Activated CD8-positive, alpha-beta memory T cell treated with anti-CD3 and anti-CD28 coated beads for 36 hours (primary cell): ENCODE measurements around the gene TRAF7. TPM values are rescaled to one million over a fixed set of nuclear protein-coding genes. Genes with fewer than 3 reads are reported as not detected.

Source experiments
- CTCF ChIA-PET: fragments of 350-600 bp; sonication (Branson Sonifier 250); formaldehyde crosslinking; loops from one replicate; lab custom pipeline; 2021; ENCODE audit warnings: antibody characterized with exemption; lab: Charles Lee
- POLR2A ChIA-PET: fragments of 350-600 bp; sonication (Branson Sonifier 250); formaldehyde crosslinking; loops from one replicate; lab custom pipeline; 2021; ENCODE audit warnings: antibody characterized with exemption; lab: Charles Lee
- total RNA-seq, 2 experiments: library from RNA; stranded (reverse); gene quantifications; one replicate each; pipeline ENCODE4 v1.2.3, GENCODE V29; 2021

TRAF7 gene
- total RNA-seq, 2 experiments from 2014 or later, result 102 to 109 TPM

- ChIA-PET POLR2A (interaction anchor here (0.6 to 2.8 kb wide), 4 partner anchors 10 to 63 kb away, joined by 3 to 22 read pairs (median 6); partner anchors contain the start of genes PGP and TRAF7), CTCF (no interaction called here)
Observed at GRCh38 chr16:2205104-2205966, 49.8 kb downstream of the TRAF7 start, which contains the start of gene MLST8. MLST8 (plus strand) TSS chr16:2205454; CDS start chr16:2206086, 632 bp downstream.

GRCh38 chr16:2205967-2206313 is 50.4 kb downstream of the TRAF7 start:
- POLR2A ChIA-PET, result interaction anchor here (0.6 to 2.8 kb wide), 4 partner anchors 9 to 63 kb away, joined by 3 to 22 read pairs (median 6); partner anchors contain the start of genes PGP and TRAF7

GRCh38 chr16:2206420-2206779 is 50.8 kb downstream of the TRAF7 start:
- ChIA-PET CTCF (interaction anchor here (1.0 kb wide), 1 partner anchor 45 kb away, joined by 5 read pairs; the partner anchor contains the start of gene ECI1), POLR2A (interaction anchor here (0.6 to 2.8 kb wide), 4 partner anchors 8 to 325 kb away, joined by 3 to 22 read pairs (median 6); partner anchors contain the start of genes CEMP1, PGP and TRAF7)

More at GRCh38 chr16:2205967-2206313, 50.4 kb downstream of the TRAF7 start:
- CTCF ChIA-PET, result no interaction called here

GRCh38 chr16:2206780-2207433 is 51.3 kb downstream of the TRAF7 start:
- ChIA-PET CTCF (interaction anchor here (1.0 kb wide), 1 partner anchor 45 kb away, joined by 5 read pairs; the partner anchor contains the start of gene ECI1), POLR2A (interaction anchor here (0.6 to 2.8 kb wide), 4 partner anchors 8 to 324 kb away, joined by 3 to 22 read pairs (median 6); partner anchors contain the start of genes CEMP1, PGP and TRAF7)

- CTCF ChIA-PET, result no interaction called here
- POLR2A ChIA-PET, result no interaction called here
Observed at GRCh38 chr16:2207872-2208271, 52.3 kb downstream of the TRAF7 start.

GRCh38 chr16:2208308-2208707 is 52.7 kb downstream of the TRAF7 start:
- CTCF ChIA-PET, result interaction anchor here (0.5 kb wide), 1 partner anchor 80 kb away, joined by 3 read pairs; no protein-coding TSS in a partner anchor
- POLR2A ChIA-PET, result no interaction called here

- ChIA-PET CTCF (interaction anchor here (0.5 kb wide), 1 partner anchor 80 kb away, joined by 3 read pairs; no protein-coding TSS in a partner anchor), POLR2A (no interaction called here)
Observed at GRCh38 chr16:2208772-2209171, 53.2 kb downstream of the TRAF7 start.

GRCh38 chr16:2209258-2210008 is 53.9 kb downstream of the TRAF7 start:
- CTCF ChIA-PET, result interaction anchor here (0.6 kb wide), 1 partner anchor 50 kb away, joined by 4 read pairs; no protein-coding TSS in a partner anchor
- POLR2A ChIA-PET, result no interaction called here

- ChIA-PET POLR2A (no interaction called here), CTCF (no interaction called here)
Observed at GRCh38 chr16:2210009-2210332, 54.4 kb downstream of the TRAF7 start.

- POLR2A ChIA-PET, result no interaction called here
- CTCF ChIA-PET, result no interaction called here
Observed at GRCh38 chr16:2210386-2211365, 55.1 kb downstream of the TRAF7 start, which contains the start of gene BRICD5. BRICD5 (minus strand) TSS chr16:2210863; CDS start chr16:2210833, 30 bp downstream.

- POLR2A ChIA-PET, result interaction anchor here (1.0 kb wide), 1 partner anchor 40 kb away, joined by 4 read pairs; no protein-coding TSS in a partner anchor
- CTCF ChIA-PET, result interaction anchor here (0.8 kb wide), 1 partner anchor 17 kb away, joined by 3 read pairs; no protein-coding TSS in a partner anchor
Observed at GRCh38 chr16:2211923-2212347, 56.4 kb downstream of the TRAF7 start.

GRCh38 chr16:2212362-2213324 is 57.1 kb downstream of the TRAF7 start:
- ChIA-PET CTCF (interaction anchor here (0.8 kb wide), 1 partner anchor 18 kb away, joined by 3 read pairs; no protein-coding TSS in a partner anchor), POLR2A (interaction anchor here (0.5 to 1.0 kb wide), 2 partner anchors 40 to 229 kb away, joined by 4 to 7 read pairs; no protein-coding TSS in a partner anchor)

GRCh38 chr16:2213817-2214718 is 58.5 kb downstream of the TRAF7 start:
- POLR2A ChIA-PET, result interaction anchor here (0.6 to 2.3 kb wide), 5 partner anchors 8 to 509 kb away, joined by 3 to 22 read pairs (median 6); partner anchors contain the start of genes ECI1, MLST8, RPS2 and TRAF7

GRCh38 chr16:2214719-2214968 is 59.1 kb downstream of the TRAF7 start, which contains the start of gene PGP:
PGP (minus strand) TSS chr16:2214840; CDS start chr16:2214777, 63 bp downstream.
- ChIA-PET POLR2A (interaction anchor here (0.6 to 2.3 kb wide), 4 partner anchors 9 to 510 kb away, joined by 3 to 22 read pairs (median 10); partner anchors contain the start of genes ECI1, MLST8 and RPS2), CTCF (interaction anchor here (0.8 to 1.3 kb wide), 3 partner anchors 17 to 199 kb away, joined by 3 to 5 read pairs (median 3); partner anchors contain the start of gene ECI1)

More at GRCh38 chr16:2213817-2214718, 58.5 kb downstream of the TRAF7 start:
- CTCF ChIA-PET, result interaction anchor here (1.2 to 1.3 kb wide), 2 partner anchors 37 to 198 kb away, joined by 3 to 5 read pairs; partner anchors contain the start of gene ECI1

GRCh38 chr16:2216330-2216729 is 60.7 kb downstream of the TRAF7 start:
- ChIA-PET CTCF (interaction anchor here (0.9 to 1.1 kb wide), 2 partner anchors 22 to 76 kb away, joined by 3 to 4 read pairs; no protein-coding TSS in a partner anchor), POLR2A (interaction anchor here (0.6 kb wide), 1 partner anchor 510 kb away, joined by 3 read pairs; the partner anchor contains the start of gene MAPK8IP3)
